ENCODE measurements around the gene PRSS12. TPM values are rescaled to one million over a fixed set of nuclear protein-coding genes. Genes with fewer than 3 reads are reported as not detected.

Gene PRSS12
- total RNA-seq, 1 donor from 2014 or later, result 1.0 TPM

DNA sequence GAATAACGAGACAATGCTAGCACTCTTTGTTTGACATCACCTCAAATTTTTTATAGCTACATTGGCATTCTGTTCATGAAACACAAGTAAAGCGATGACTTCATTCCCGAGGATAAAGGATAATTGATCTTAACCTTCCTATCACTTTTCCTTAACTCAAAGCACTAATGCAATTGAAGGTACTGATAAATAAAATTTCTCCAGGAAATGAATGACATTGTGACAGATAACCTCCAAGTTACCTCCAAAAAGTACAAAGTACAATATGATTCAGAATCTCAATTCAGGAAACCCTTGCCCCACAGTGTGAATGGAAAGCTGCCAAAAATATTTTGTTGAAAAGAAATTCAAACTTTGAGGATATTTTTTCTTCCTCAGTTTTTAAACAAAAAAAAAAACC, 1.8 kb downstream of the PRSS12 start:
- H3K4me3 ChIP-seq (ENCODE audit: low read depth, low read length), result no peak overlapping the region
- no peak for DNase-seq (ENCODE audit: low read depth)
- TF ChIP-seq, protein P1, sequence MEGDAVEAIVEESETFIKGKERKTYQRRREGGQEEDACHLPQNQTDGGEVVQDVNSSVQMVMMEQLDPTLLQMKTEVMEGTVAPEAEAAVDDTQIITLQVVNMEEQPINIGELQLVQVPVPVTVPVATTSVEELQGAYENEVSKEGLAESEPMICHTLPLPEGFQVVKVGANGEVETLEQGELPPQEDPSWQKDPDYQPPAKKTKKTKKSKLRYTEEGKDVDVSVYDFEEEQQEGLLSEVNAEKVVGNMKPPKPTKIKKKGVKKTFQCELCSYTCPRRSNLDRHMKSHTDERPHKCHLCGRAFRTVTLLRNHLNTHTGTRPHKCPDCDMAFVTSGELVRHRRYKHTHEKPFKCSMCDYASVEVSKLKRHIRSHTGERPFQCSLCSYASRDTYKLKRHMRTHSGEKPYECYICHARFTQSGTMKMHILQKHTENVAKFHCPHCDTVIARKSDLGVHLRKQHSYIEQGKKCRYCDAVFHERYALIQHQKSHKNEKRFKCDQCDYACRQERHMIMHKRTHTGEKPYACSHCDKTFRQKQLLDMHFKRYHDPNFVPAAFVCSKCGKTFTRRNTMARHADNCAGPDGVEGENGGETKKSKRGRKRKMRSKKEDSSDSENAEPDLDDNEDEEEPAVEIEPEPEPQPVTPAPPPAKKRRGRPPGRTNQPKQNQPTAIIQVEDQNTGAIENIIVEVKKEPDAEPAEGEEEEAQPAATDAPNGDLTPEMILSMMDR (conservative IDR thresholded peaks at IDR 0.05; ENCODE audit: low read depth, low read length), result no peak

GRCh38 chr4:118348886-118349285, 3.9 kb downstream of the PRSS12 start:
- H3K4me3 ChIP-seq (ENCODE audit: low read depth, low read length), result no peak overlapping the region
- DNase-seq (ENCODE audit: low read depth), result no peak
- TF ChIP-seq, protein P1 (conservative IDR thresholded peaks at IDR 0.05; ENCODE audit: low read depth, low read length), result no peak

GRCh38 chr4:118346495-118346894, 6.3 kb downstream of the PRSS12 start:
- no peak for DNase-seq (ENCODE audit: low read depth)
- H3K4me3 ChIP-seq (ENCODE audit: low read depth, low read length), result no peak overlapping the region
- TF ChIP-seq, protein P1 (conservative IDR thresholded peaks at IDR 0.05; ENCODE audit: low read depth, low read length), result no peak

- DNase-seq (ENCODE audit: low read depth), result no peak
- TF ChIP-seq, protein P1 (conservative IDR thresholded peaks at IDR 0.05; ENCODE audit: low read depth, low read length), result no peak
- no peak overlapping the region for H3K4me3 ChIP-seq (ENCODE audit: low read depth, low read length)
Observed at GRCh38 chr4:118345813-118346212, 7.0 kb downstream of the PRSS12 start.

- TF ChIP-seq, protein P1 (conservative IDR thresholded peaks at IDR 0.05; ENCODE audit: low read depth, low read length), result no peak
- DNase-seq (ENCODE audit: low read depth), result no peak
- no peak overlapping the region for H3K4me3 ChIP-seq (ENCODE audit: low read depth, low read length)
Observed at GRCh38 chr4:118344801-118345200, 8.0 kb downstream of the PRSS12 start.

DNA sequence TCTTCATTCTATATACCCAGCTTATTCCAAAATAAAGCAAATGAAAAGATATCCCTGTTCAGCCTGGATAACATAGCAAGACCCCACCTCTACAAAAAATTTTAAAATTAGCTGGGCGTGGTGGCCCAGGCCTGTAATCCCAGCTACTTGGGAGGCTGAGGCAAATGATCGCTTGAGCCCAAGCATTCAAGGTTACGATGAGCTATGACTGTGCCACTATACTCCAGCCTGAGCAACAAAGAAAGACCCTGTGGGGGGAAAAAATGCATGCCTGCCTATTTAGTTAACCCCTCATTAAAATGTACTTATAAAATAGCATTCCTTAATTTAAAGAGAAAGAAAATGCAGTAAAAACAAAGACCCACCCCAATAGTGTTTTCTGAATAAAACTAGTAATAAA, 9.3 kb downstream of the PRSS12 start:
- no peak for DNase-seq (ENCODE audit: low read depth)
- TF ChIP-seq, protein P1 (conservative IDR thresholded peaks at IDR 0.05; ENCODE audit: low read depth, low read length), result no peak
- no peak overlapping the region for H3K4me3 ChIP-seq (ENCODE audit: low read depth, low read length)

GRCh38 chr4:118340109-118340508, 12.7 kb downstream of the PRSS12 start:
- DNase-seq (ENCODE audit: low read depth), result no peak
- H3K4me3 ChIP-seq (ENCODE audit: low read depth, low read length), result no peak overlapping the region
- TF ChIP-seq, protein P1 (conservative IDR thresholded peaks at IDR 0.05; ENCODE audit: low read depth, low read length), result no peak
